IgD-negative memory B cell (primary cell): ENCODE data around the gene TEAD1. TPM values are rescaled to one million over a fixed set of nuclear protein-coding genes. Genes with fewer than 3 reads are reported as not detected.

Experiments
- H3K27ac Mint-ChIP-seq, 3 donors: one replicate each; pipeline ENCODE4 v1.8.0; 2020 to 2022; ENCODE audit warnings: mild to moderate bottlenecking in 3 of 3, mixed read lengths in 3 of 3, moderate library complexity in 1 of 3
- H3K27me3 Mint-ChIP-seq: one replicate; pipeline ENCODE4 v1.8.0; 2021; ENCODE audit warnings: mixed read lengths
- H3K36me3 Mint-ChIP-seq: one replicate; pipeline ENCODE4 v1.8.0; 2020; ENCODE audit warnings: mild to moderate bottlenecking, mixed read lengths
- H3K4me1 Mint-ChIP-seq, 3 donors: one replicate each; pipeline ENCODE4 v1.8.0; 2020 to 2022; ENCODE audit warnings: mixed read lengths in 3 of 3, mild to moderate bottlenecking in 1 of 3
- H3K4me3 Mint-ChIP-seq, 4 donors: one replicate each; pipeline ENCODE4 v1.8.0; 2020 to 2022; ENCODE audit warnings: mild to moderate bottlenecking in 4 of 4, mixed read lengths in 4 of 4, moderate library complexity in 3 of 4
- H3K9me3 Mint-ChIP-seq, 3 donors: one replicate each; pipeline ENCODE4 v1.8.0; 2020 to 2021; ENCODE audit warnings: mixed read lengths in 3 of 3, mild to moderate bottlenecking in 1 of 3
- polyA plus RNA-seq: library from polyadenylated mRNA; unstranded; fragments of 300-500 nt; fragmentation: Illumina TruSeq; gene quantifications from one replicate; pipeline ENCODE4 v1.2.3, GENCODE V29; 2021

The TEAD1 gene
- polyA plus RNA-seq, 1 donor from 2014 or later: not detected

GRCh38 chr11:12696911-12697581 is 22.8 kb downstream of the TEAD1 start:
- peaks cover 0 to 2% (median 0%) of the 10 kb centered on the region in 3 donors for H3K4me1 Mint-ChIP-seq
- H3K9me3 Mint-ChIP-seq: peaks cover 0 to 2% (median 0%) of the 10 kb centered on the region in 3 donors
- no peaks in the 10 kb centered on the region for H3K36me3 Mint-ChIP-seq
- no peak overlapping the region for H3K27ac Mint-ChIP-seq
- H3K27me3 Mint-ChIP-seq: peaks cover 17% of the 10 kb centered on the region
- H3K4me3 Mint-ChIP-seq: no peak overlapping the region

- no peaks in the 10 kb centered on the region for H3K36me3 Mint-ChIP-seq
- H3K4me3 Mint-ChIP-seq: no peak overlapping the region
These were observed 23.8 kb downstream of the TEAD1 start for GRCh38 chr11:12698048-12698447.

GRCh38 chr11:12701811-12702592 is 27.8 kb downstream of the TEAD1 start:
- H3K9me3 Mint-ChIP-seq: no peaks in the 10 kb centered on the region
- peaks cover 6% of the 10 kb centered on the region for H3K27me3 Mint-ChIP-seq
- no peaks in the 10 kb centered on the region for H3K36me3 Mint-ChIP-seq
- H3K27ac Mint-ChIP-seq: peak overlapping the region in 1 of 3 donors; percentile 25
- H3K4me3 Mint-ChIP-seq: no peak overlapping the region
- no peaks in the 10 kb centered on the region for H3K4me1 Mint-ChIP-seq

More at GRCh38 chr11:12698048-12698447, 23.8 kb downstream of the TEAD1 start:
- Mint-ChIP-seq H3K4me1 (peaks cover 0 to 2% (median 0%) of the 10 kb centered on the region in 3 donors), H3K27me3 (peaks cover 17% of the 10 kb centered on the region), H3K9me3 (no peaks in the 10 kb centered on the region), H3K27ac (no peak overlapping the region)

GRCh38 chr11:12702999-12703453 is 28.8 kb downstream of the TEAD1 start:
- Mint-ChIP-seq H3K9me3 (no peaks in the 10 kb centered on the region), H3K27ac (no peak overlapping the region), H3K4me3 (no peak overlapping the region), H3K27me3 (peaks cover 6% of the 10 kb centered on the region), H3K4me1 (no peaks in the 10 kb centered on the region), H3K36me3 (no peaks in the 10 kb centered on the region)

- Mint-ChIP-seq H3K36me3 (no peaks in the 10 kb centered on the region), H3K4me1 (no peaks in the 10 kb centered on the region), H3K9me3 (no peaks in the 10 kb centered on the region), H3K4me3 (no peak overlapping the region), H3K27ac (no peak overlapping the region), H3K27me3 (peaks cover 6% of the 10 kb centered on the region)
These were observed 29.8 kb downstream of the TEAD1 start for GRCh38 chr11:12704049-12704448.

GRCh38 chr11:12705874-12706273 is 31.7 kb downstream of the TEAD1 start:
- H3K4me3 Mint-ChIP-seq: no peak overlapping the region
- peaks cover 8% of the 10 kb centered on the region for H3K27me3 Mint-ChIP-seq
- peaks cover 0 to 1% (median 0%) of the 10 kb centered on the region in 3 donors for H3K4me1 Mint-ChIP-seq
- no peaks in the 10 kb centered on the region for H3K36me3 Mint-ChIP-seq
- no peak overlapping the region for H3K27ac Mint-ChIP-seq
- peaks cover 0 to under 1% (median 0%) of the 10 kb centered on the region in 3 donors for H3K9me3 Mint-ChIP-seq

GRCh38 chr11:12706545-12707499 is 32.6 kb downstream of the TEAD1 start:
- peaks cover 0 to 1% (median 0%) of the 10 kb centered on the region in 3 donors for H3K4me1 Mint-ChIP-seq
- H3K4me3 Mint-ChIP-seq: no peak overlapping the region
- peaks cover 0 to 1% (median 0%) of the 10 kb centered on the region in 3 donors for H3K9me3 Mint-ChIP-seq
- H3K36me3 Mint-ChIP-seq: no peaks in the 10 kb centered on the region
- H3K27ac Mint-ChIP-seq: no peak overlapping the region
- peaks cover 9% of the 10 kb centered on the region for H3K27me3 Mint-ChIP-seq

- H3K9me3 Mint-ChIP-seq: peaks cover 0 to 1% (median 0%) of the 10 kb centered on the region in 3 donors
- no peaks in the 10 kb centered on the region for H3K36me3 Mint-ChIP-seq
- H3K4me1 Mint-ChIP-seq: peaks cover 0 to 1% (median 0%) of the 10 kb centered on the region in 3 donors
- H3K27ac Mint-ChIP-seq: no peak overlapping the region
- peaks cover 9% of the 10 kb centered on the region for H3K27me3 Mint-ChIP-seq
- no peak overlapping the region for H3K4me3 Mint-ChIP-seq
These were observed 33.3 kb downstream of the TEAD1 start for GRCh38 chr11:12707500-12707880.

GRCh38 chr11:12711496-12711895 is 37.3 kb downstream of the TEAD1 start:
- Mint-ChIP-seq H3K9me3 (peaks cover 0 to 3% (median 1%) of the 10 kb centered on the region in 3 donors), H3K4me1 (peaks cover 0 to 1% (median 0%) of the 10 kb centered on the region in 3 donors), H3K27ac (no peak overlapping the region), H3K36me3 (no peaks in the 10 kb centered on the region), H3K4me3 (no peak overlapping the region), H3K27me3 (peaks cover 9% of the 10 kb centered on the region)

- H3K27me3 Mint-ChIP-seq: peaks cover 7% of the 10 kb centered on the region
- no peak overlapping the region for H3K27ac Mint-ChIP-seq
- no peaks in the 10 kb centered on the region for H3K36me3 Mint-ChIP-seq
These were observed 37.9 kb downstream of the TEAD1 start for GRCh38 chr11:12712132-12712531.

GRCh38 chr11:12715131-12715530 is 40.9 kb downstream of the TEAD1 start:
- Mint-ChIP-seq H3K36me3 (no peaks in the 10 kb centered on the region), H3K27ac (no peak overlapping the region), H3K9me3 (peaks cover 0 to 3% (median 1%) of the 10 kb centered on the region in 3 donors), H3K4me3 (no peak overlapping the region), H3K4me1 (peaks cover 0 to 1% (median 0%) of the 10 kb centered on the region in 3 donors), H3K27me3 (peaks cover 7% of the 10 kb centered on the region)

More at GRCh38 chr11:12712132-12712531, 37.9 kb downstream of the TEAD1 start:
- Mint-ChIP-seq H3K4me3 (no peak overlapping the region), H3K4me1 (peaks cover 0 to 1% (median 0%) of the 10 kb centered on the region in 3 donors), H3K9me3 (peaks cover 0 to 3% (median 1%) of the 10 kb centered on the region in 3 donors)

GRCh38 chr11:12715941-12716340 is 41.7 kb downstream of the TEAD1 start:
- Mint-ChIP-seq H3K4me1 (no peaks in the 10 kb centered on the region), H3K27me3 (peaks cover 4% of the 10 kb centered on the region), H3K36me3 (no peaks in the 10 kb centered on the region), H3K4me3 (no peak overlapping the region), H3K9me3 (peaks cover 0 to 3% (median under 1%) of the 10 kb centered on the region in 3 donors), H3K27ac (no peak overlapping the region)

GRCh38 chr11:12716816-12717215 is 42.6 kb downstream of the TEAD1 start:
- no peaks in the 10 kb centered on the region for H3K36me3 Mint-ChIP-seq
- H3K27ac Mint-ChIP-seq: no peak overlapping the region
- H3K27me3 Mint-ChIP-seq: peaks cover 1% of the 10 kb centered on the region
- no peaks in the 10 kb centered on the region for H3K4me1 Mint-ChIP-seq
- peaks cover 0 to 3% (median 0%) of the 10 kb centered on the region in 3 donors for H3K9me3 Mint-ChIP-seq
- no peak overlapping the region for H3K4me3 Mint-ChIP-seq

- no peaks in the 10 kb centered on the region for H3K4me1 Mint-ChIP-seq
- H3K9me3 Mint-ChIP-seq: peaks cover 0 to 3% (median 0%) of the 10 kb centered on the region in 3 donors
- no peaks in the 10 kb centered on the region for H3K36me3 Mint-ChIP-seq
- no peak overlapping the region for H3K4me3 Mint-ChIP-seq
- H3K27ac Mint-ChIP-seq: no peak overlapping the region
- peaks cover 6% of the 10 kb centered on the region for H3K27me3 Mint-ChIP-seq
These were observed 43.6 kb downstream of the TEAD1 start for GRCh38 chr11:12717851-12718291.
